ENCODE data around the gene VSX2.
"Not testable (repeated sequence)": the region's sequence is repeated elsewhere in the genome, so short reads cannot be mapped to it uniquely, and the experiment has no call there.

Gene VSX2

DNA sequence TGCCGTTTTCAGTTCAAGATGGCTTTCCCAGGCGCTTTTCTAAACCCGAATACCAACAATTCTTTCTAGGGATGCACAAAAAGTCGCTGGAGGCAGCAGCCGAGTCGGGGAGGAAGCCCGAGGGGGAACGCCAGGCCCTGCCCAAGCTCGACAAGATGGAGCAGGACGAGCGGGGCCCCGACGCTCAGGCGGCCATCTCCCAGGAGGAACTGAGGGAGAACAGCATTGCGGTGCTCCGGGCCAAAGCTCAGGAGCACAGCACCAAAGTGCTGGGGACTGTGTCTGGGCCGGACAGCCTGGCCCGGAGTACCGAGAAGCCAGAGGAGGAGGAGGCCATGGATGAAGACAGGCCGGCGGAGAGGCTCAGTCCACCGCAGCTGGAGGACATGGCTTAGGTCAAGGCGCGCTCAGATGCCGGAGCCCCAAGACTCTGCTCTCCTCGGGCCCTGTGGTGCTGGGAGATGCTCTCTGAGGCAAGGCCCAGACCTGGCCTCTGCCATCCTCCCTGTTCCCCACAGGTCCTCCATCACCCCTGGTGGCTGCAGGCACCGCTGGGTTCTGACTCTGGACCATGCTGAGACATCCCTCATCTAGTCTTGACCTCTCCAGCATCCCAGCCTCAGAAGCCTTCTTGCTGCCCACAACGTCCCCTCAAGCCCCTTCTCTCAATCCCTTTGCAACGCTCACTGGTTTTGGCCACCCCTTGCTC, 21.4 kb downstream of the VSX2 start:
- DNase-seq = no peak

- DNase-seq = no peak
These were observed 22.0 kb downstream of the VSX2 start for GRCh38 chr14:74261288-74261687.

DNA sequence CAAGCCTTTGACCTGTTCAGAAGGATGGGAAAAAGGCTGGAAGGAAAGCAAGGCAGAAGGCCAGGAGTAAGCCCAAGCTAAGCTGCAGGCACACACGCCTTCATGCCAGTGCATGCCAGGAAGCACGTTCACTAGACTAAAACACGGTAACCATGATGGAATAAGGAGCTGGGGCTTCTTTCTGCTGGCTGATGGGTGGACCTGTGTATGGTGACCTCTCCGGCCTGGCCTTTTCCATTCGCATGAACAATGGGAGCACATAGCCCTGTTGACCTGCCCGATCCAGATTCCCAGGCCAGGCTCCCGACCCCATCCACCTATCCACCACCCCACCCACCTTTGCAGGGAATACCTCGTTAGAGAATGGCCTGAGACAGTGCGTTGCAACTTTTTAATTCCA, 22.8 kb downstream of the VSX2 start:
- no peak for DNase-seq

DNA sequence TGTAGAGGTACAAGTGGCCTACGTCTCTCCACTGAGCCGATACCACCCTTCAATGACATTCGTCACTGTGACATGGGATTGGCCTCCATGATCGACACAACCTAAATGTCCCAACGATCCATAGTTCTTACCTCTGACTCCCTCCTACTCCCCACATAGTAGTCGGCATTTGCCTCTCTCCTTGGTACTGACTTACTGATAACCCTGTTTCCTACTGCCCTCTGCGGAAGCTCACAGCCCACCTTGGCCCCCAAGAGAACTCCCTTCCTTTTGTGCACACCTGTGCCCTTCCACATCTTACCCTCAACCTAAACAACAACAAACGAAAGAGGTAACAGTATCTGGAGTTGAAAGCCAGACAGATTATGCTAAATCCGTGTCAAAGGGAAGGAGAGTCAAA, 23.9 kb downstream of the VSX2 start:
- DNase-seq = no peak

DNA sequence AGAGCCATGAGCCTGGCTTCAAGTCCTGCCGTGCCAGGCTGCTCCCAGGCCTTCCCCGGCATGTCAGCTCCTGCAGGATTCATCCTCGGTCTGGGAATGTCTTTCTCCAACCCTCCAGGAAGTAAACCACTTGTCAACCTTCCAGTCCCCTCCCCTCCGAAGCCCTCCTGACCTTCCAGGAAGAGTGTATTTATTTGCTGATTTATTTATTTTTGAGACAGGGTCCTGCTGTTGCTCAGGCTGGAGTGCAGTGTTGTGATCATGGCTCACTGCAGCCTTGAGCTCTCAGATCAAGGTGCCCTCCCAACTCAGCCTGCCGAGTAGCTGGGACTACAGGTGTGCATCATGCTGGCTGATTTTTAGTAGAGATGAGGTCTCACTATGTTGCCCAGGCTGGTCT, 24.7 kb downstream of the VSX2 start:
- DNase-seq = no peak

DNA sequence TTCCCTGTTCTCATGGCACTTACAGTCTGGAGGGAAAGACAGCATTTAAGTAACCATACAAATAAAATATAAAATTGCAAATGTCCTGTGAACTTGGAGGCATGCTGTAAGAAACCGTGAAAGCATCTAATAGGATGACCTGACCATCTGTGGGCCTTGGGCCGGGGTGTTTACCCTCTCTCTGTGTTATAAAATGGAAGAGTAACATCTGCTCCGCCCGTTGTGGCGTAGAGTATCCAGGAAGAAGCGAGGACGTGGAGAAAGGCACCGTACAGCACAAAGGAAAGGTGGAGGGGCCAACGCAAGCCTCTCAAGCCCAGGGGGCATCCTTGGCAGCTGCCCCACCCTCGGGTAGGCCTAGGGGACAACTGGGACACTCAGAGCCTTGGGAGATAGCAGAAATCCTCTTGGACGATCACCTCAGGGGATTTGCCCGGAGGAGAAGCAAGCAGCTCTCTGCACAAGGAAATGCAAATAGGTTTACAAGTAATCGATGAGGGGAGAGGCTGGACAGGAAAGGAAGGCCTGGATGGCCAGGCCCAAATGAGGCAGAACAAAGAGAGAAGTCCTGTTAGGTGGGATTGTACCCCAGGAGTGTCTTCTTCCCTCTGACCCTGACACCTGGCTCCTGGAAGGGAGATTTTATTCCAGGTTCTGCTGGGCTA, 26.2 kb downstream of the VSX2 start:
- DNase-seq = no peak

- DNase-seq = no peak
These were observed 28.3 kb downstream of the VSX2 start for GRCh38 chr14:74267588-74267987.

- DNase-seq = not testable (repeated sequence)
These were observed 31.3 kb downstream of the VSX2 start for GRCh38 chr14:74270382-74271177.

DNA sequence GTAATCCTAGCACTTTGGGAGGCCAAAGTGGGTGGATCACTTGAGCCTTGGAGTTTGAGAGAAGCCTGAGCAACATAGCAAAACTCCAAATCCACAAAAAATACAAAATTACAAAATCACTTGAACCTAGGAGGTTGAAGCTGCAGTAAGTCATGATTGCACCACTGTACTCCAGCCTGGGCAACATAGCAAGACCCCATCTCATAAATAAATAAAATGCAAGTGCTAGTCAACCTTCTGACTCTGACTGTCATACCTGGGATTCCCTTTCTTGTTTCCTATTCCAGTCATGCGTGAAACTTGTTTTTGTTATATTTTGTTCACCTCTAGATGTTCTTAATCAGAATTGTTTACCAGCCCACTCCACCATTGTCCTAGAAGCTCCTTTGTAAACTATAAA, 32.1 kb downstream of the VSX2 start:
- no peak for DNase-seq

DNA sequence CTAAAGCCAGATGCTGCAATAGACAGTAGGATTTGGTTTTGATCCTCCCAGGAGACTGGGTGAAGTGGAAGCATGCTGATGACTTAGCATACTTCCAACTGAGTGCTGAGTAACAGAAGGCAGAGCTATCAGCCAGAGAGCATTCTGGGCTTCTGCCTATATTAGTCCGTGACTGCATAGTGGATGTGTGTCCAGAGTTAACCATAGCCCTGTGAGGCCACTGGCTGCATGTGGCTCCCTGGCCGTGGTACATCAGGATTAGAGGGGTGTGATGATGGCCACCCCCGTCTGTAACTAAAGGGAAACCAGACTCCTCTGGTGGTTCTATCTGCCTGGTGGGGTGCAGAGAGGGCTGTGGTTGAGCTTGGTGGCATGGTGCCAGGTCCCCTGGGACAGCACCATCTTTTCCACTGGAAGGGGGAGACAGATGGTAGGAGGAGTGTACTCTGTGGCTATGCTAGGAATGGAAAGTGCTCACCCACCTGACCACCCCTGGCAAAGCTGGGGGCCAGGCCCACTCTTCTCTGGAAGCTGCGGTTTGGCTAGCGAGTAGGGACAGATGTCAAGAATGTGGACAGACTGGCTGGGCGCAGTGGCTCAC, 36.1 kb downstream of the VSX2 start:
- DNase-seq = no peak

- no peak for DNase-seq
These were observed 38.8 kb downstream of the VSX2 start for GRCh38 chr14:74278080-74278479.

GRCh38 chr14:74281069-74281468, 41.8 kb downstream of the VSX2 start:
- DNase-seq = no peak

GRCh38 chr14:74286736-74287135, 47.5 kb downstream of the VSX2 start:
- DNase-seq = no peak

GRCh38 chr14:74289801-74290200, 50.6 kb downstream of the VSX2 start:
- no peak for DNase-seq

GRCh38 chr14:74290415-74290814, 51.2 kb downstream of the VSX2 start:
- no peak for DNase-seq

GRCh38 chr14:74292061-74292460, 52.8 kb downstream of the VSX2 start:
- no peak for DNase-seq

DNA sequence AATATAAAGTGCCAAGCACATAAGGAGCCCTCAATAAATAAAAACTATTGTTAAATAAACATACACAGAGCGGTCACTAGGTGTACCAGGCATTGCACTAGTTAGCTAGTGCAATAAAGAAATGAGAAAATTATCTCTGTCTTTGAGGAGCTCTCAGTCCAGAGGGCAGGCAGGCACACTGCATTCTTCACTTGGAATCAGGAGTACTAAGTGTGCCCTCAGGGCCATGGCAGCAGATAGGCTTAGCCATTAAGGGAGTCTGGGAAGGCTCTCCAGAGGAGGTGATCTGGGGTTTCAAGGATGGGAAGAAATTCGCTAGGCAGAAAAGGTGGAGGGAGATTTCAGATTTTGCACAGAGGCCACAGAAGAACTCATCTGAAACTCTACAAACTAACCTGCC, 54.4 kb downstream of the VSX2 start:
- no peak for DNase-seq

DNA sequence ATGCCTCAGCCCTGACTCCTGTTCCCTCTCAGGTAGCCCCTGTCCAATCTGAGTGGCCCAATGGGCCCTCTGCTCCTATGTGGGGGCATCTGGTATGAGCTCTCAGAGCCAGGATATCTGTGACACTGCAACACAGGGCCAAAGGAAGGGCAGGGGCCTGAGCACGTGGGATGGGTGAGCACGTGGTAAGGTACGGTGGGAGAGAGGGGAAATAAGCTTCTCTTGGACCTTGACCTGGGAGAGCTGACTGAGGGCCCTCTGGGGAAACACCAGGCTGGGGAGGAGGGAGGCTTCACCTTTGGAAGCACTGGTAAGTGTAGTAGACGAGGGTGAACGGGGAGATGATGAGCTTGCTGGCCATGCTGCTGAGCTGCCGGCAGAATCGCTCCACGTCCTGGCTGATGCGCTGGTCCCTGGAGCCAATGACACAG, 56.8 kb downstream of the VSX2 start:
- no peak for DNase-seq

DNA sequence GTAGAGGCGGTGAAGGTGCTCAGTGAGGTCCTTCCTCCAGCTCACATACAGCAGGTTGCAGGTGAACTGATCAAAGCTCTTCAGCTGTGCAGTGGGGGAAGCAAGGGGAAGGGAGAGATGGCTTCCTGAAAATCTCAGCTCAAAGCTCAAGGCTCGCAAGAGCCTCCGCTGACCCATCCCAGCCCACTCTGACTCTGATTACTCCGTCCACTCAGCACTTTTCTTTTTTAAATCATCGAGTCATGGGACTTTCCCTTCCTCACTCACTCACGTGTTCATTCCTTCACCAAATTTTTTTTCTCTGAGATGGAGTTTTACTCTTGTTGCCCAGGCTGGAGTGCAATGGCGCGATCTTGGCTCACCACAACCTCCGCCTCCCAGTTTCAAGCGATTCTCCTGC, 58.7 kb downstream of the VSX2 start:
- DNase-seq = no peak

GRCh38 chr14:74299061-74299545, 59.9 kb downstream of the VSX2 start:
- DNase-seq = no peak

GRCh38 chr14:74301594-74302151, 62.4 kb downstream of the VSX2 start:
- no peak for DNase-seq

GRCh38 chr14:74302152-74302628, 62.9 kb downstream of the VSX2 start:
- DNase-seq = peak in 1 of 2 donors; percentile 58

All from bone marrow (tissue), 2 donors.